Activated CD8-positive, alpha-beta memory T cell treated with anti-CD3 and anti-CD28 coated beads, Interleukin-2, amount 50 U/mL, for 4 hours (primary cell): Measurements from ENCODE around the gene CREB5.
A peak's percentile ranks its signal among the peaks of the same experiment; 100 is the strongest.

ENCODE experiments used
- DNase-seq: peaks from one replicate; pipeline ENCODE4 v3.0.0-alpha.2; 2020

The CREB5 gene

GRCh38 chr7:28658381-28658780 lies 246.1 kb downstream of the CREB5 start:
- DNase-seq = no peak

- no peak for DNase-seq
Measured at GRCh38 chr7:28660132-28660531, 247.8 kb downstream of the CREB5 start.

- peak; percentile 20 for DNase-seq
Measured at GRCh38 chr7:28661826-28662595, 249.7 kb downstream of the CREB5 start.

GRCh38 chr7:28666154-28666553 lies 253.8 kb downstream of the CREB5 start:
- DNase-seq = no peak

DNA sequence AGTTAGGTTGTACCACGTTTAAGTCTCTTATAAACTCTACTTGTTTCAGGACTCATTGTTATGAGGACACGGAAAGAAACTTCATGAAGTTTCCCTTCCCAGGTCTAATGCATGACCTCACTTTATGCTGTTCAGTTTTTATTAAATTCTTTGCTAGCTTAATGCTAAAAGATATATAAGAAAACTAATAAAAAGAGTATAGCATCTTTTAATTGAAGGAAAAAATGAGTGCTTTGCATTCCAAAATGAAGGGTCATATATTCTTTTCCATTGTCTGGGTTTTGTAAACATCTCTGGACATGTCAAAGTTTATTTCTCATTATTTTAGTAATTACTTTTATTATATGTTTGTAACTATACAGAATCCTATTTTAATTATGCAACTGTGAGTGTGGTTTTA lies 255.8 kb downstream of the CREB5 start:
- DNase-seq = no peak

DNA sequence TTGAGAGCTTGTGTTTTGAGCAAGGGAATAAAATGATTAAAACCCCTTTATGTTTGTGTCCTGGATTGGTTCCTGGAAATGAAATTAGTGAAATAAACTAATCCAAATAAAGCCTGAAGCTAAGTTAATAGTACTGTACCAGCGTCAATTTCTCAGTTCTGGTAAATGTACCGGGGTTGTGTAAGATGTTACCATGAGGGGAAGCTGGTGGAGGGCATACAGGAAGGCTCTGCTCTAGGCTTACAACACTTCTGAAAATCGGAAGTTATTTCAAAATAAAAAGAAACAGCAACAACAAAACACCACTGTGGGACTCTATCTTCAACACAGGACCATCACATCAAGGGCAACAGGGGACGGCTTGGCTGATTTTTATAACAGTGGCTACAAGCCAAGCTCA lies 257.0 kb downstream of the CREB5 start:
- DNase-seq = no peak

- no peak for DNase-seq
Measured at GRCh38 chr7:28671526-28671925, 259.2 kb downstream of the CREB5 start.

DNA sequence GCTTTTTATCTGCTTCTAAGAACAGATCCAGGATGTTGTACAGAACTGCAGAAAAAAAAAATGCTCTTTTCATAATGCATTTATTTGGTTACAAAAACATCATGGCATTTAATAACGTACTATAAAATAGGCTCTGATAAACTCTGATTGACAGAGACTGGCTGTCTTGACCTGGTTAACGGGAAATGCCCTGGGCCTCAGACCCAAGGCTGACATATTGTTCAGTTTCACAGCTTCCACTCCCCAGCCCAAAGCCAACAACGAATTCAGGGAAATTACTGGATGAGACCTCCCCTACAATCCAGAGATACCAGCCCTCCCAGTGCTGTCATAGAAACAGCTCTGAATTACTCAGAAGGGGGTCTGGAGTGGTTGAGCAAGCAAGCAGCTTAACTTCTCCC lies 260.1 kb downstream of the CREB5 start:
- no peak for DNase-seq

DNA sequence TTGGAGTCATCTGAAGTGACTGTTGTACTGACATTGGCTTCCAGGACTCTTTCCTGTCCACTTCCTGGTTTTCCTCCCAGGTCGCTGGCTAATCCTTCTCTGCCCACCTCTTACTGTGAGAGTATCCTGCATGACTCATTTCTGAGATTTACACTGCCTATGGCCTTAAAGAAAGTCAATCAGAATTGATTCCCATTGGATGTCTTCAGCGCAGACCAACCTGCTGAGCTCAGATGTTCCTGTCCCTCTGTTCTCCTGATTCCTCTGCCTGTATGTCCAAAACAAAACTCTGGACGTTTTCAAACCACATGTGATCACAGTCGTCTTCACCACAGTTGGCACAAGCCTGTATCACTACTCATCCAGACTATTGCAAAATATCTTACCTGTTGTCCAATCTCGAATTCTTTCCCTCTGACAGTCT lies 262.1 kb downstream of the CREB5 start:
- DNase-seq = no peak

GRCh38 chr7:28675429-28675828 lies 263.1 kb downstream of the CREB5 start:
- DNase-seq = no peak

DNA sequence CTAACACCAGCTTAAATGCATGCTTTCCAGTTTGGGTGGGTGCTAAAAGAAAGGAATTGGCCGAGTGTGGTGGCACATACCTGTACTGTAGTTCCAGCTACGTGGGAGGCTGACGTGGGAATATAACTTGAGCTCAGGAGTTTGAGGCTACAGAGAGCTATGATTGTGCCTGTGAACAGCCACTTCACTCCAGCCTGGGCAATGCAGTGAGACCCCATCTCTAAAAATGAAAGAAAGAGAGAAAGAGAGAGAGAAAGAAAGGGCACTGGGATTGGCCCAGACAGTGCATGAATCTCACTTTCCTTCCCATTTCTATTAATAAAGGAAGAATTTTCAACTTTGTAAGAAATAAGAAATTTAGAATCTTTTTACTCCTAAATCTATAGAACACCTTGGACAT lies 265.4 kb downstream of the CREB5 start:
- DNase-seq = no peak

- no peak for DNase-seq
Measured at GRCh38 chr7:28678431-28678965, 266.2 kb downstream of the CREB5 start.

GRCh38 chr7:28681693-28682310 lies 269.5 kb downstream of the CREB5 start:
- no peak for DNase-seq

GRCh38 chr7:28682801-28683200 lies 270.5 kb downstream of the CREB5 start:
- DNase-seq = no peak

DNA sequence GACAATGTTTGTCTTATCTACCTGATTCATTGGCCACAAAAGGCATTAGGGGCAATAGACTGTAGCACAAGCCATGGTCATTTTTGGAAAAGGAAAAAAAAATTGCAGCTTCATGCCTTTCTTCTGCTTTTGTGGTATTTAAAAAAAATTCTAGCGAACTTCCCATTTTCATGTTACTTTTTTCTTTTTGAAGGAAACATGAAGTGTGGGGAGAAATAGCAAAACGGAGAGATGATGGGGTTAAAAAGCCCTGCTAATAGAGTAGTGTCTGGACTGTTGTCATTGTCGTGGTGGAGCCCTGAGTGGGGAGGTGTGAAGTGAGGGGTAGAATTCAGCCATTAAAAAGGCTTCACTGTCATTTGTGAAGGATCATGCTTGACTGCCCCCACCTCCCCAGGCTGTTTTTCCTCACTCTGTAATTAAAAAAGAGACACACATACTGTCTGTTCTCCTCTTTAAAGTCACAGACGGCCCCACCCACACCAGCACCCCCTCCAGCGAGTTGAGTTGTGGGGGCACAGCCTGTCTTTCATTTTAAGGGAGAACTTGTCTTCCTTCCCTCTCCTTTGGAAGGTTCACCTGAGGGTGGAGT lies 272.4 kb downstream of the CREB5 start:
- no peak for DNase-seq

- DNase-seq = no peak
Measured at GRCh38 chr7:28685242-28685643, 272.9 kb downstream of the CREB5 start.

GRCh38 chr7:28685644-28686417 lies 273.5 kb downstream of the CREB5 start:
- DNase-seq = no peak

DNA sequence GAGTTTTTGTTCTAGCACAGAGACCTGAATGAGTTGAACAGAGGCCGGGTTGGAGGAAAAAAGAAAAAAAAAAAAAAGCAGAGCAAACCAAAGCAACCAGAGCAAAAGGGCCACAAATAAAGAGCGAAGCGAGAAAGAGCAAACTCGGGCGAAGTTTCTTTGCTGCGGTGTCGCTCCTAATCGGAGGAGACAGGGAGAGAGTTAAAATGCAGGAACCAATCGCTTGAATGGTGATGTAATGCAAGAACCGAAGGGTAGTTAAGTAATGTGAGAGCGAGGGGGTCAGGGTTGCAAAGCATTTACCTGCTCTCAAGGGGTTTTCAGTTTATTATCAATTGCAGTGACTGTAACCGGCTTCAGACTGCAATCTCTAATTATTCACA lies 274.1 kb downstream of the CREB5 start:
- no peak for DNase-seq

- no peak for DNase-seq
Measured at GRCh38 chr7:28687537-28687936, 275.2 kb downstream of the CREB5 start.

DNA sequence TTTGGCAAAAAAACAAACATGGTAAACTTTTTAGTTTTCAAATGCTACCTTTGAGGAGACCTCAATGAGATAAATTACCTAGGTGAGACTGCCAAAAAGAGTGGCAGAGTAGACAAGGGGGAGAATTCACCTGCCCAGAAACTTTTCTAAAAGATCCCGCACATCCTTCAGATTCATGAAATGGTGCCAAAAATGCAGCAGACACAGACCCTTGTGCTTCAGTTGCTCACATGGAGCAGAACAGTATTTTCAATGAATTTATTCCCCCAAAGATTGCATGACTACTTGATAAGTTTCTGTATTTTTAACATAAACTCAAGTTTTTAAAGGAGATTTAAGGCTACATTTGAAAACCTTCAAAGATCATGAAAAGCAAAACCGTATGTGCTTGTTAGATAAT lies 275.9 kb downstream of the CREB5 start:
- no peak for DNase-seq

- no peak for DNase-seq
Measured at GRCh38 chr7:28688651-28689050, 276.3 kb downstream of the CREB5 start.

GRCh38 chr7:28695300-28696295 lies 283.3 kb downstream of the CREB5 start:
- no peak for DNase-seq
